ENCODE measurements around the gene CREB3L2. TPM values are rescaled to one million over a fixed set of nuclear protein-coding genes. Genes with fewer than 3 reads are reported as not detected.
A peak's percentile ranks its signal among the peaks of the same experiment; 100 is the strongest.
"Not testable (repeated sequence)": the region's sequence is repeated elsewhere in the genome, so short reads cannot be mapped to it uniquely, and the experiment has no call there.

CREB3L2 gene
- total RNA-seq, 2 donors from 2014 or later: 32.9 to 33.6 TPM

- not testable (repeated sequence) for H3K36me3 Mint-ChIP-seq (ENCODE audit: low read depth); ATAC-seq; H3K9me3 ChIP-seq (ENCODE audit: control insufficient read depth, low read length, poor library complexity, severe bottlenecking); H3K27me3 Mint-ChIP-seq; DNase-seq; H3K27ac Mint-ChIP-seq; H3K4me3 Mint-ChIP-seq
- peaks cover 21% of the 10 kb centered on the region for H3K4me1 Mint-ChIP-seq
Observed at GRCh38 chr7:137968339-137968738, 33.5 kb downstream of the CREB3L2 start.

DNA sequence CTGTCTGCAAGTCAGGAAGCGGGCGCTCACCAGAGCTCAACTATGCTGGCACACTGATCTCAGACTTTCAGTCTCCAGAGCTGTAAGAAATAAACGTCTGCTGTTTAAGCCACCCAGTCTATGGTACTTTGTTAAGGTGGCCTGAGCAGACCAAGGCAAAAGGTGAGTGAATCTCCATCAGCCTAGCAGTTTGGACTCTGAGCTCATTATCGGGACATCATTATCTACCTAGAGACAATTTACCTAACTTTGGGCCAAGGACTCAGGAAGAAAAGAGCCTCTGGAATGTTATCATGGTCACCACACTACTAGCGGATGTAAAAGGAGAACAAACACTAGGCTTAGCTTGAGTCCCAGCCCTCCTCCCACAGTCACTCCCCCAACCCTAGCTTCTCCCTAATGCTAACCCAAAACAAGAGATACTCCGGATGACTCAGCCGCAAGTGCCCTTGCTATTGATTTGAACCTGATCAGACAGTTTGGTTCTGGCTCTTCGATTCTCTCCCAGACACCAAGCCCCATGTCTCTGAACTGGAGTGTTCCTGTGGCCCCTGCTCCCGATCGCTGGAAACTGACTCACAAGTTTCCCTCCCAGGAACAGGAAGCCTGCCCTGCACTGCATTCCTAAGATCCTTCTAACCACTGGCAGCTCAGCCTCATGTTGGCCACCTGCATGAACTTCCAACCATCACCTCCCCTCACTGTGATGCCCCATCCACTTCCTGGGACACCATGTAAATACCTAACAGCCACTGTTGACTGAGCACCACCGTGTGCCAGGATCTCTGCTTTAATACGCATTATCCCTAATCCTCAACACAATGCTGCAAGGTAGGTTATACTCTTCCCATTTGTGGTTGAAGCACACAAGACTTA lies 34.5 kb downstream of the CREB3L2 start:
- H3K36me3 Mint-ChIP-seq (ENCODE audit: low read depth): peaks cover 9% of the 10 kb centered on the region
- H3K4me1 Mint-ChIP-seq: peaks cover 26% of the 10 kb centered on the region
- no peaks in the 10 kb centered on the region for H3K9me3 ChIP-seq (ENCODE audit: control insufficient read depth, low read length, poor library complexity, severe bottlenecking)
- H3K4me3 Mint-ChIP-seq: no peak overlapping the region
- peak overlapping the region; percentile 8 for H3K27ac Mint-ChIP-seq
- no peaks in the 10 kb centered on the region for H3K27me3 Mint-ChIP-seq
- DNase-seq: no peak
- ATAC-seq: no peak

GRCh38 chr7:137966641-137967142 lies 35.2 kb downstream of the CREB3L2 start:
- H3K9me3 ChIP-seq (ENCODE audit: control insufficient read depth, low read length, poor library complexity, severe bottlenecking): no peaks in the 10 kb centered on the region
- Mint-ChIP-seq H3K27me3 (no peaks in the 10 kb centered on the region), H3K4me3 (no peak overlapping the region), H3K4me1 (peaks cover 29% of the 10 kb centered on the region), H3K27ac (peak overlapping the region; percentile 83), H3K36me3 (ENCODE audit: low read depth) (peaks cover 9% of the 10 kb centered on the region)
- DNase-seq (no peak), ATAC-seq (no peak)

GRCh38 chr7:137965942-137966640 lies 35.8 kb downstream of the CREB3L2 start:
- Mint-ChIP-seq H3K36me3 (ENCODE audit: low read depth) (peaks cover 9% of the 10 kb centered on the region), H3K4me1 (peaks cover 35% of the 10 kb centered on the region), H3K27me3 (no peaks in the 10 kb centered on the region), H3K27ac (peak overlapping the region; percentile 83), H3K4me3 (no peak overlapping the region)
- DNase-seq (no peak), ATAC-seq (no peak)
- H3K9me3 ChIP-seq (ENCODE audit: control insufficient read depth, low read length, poor library complexity, severe bottlenecking): no peaks in the 10 kb centered on the region

GRCh38 chr7:137964824-137965545 lies 36.9 kb downstream of the CREB3L2 start:
- no peak for ATAC-seq
- H3K27ac Mint-ChIP-seq: no peak overlapping the region
- H3K4me3 Mint-ChIP-seq: no peak overlapping the region
- DNase-seq: no peak
- peaks cover 37% of the 10 kb centered on the region for H3K4me1 Mint-ChIP-seq
- H3K36me3 Mint-ChIP-seq (ENCODE audit: low read depth): peaks cover 11% of the 10 kb centered on the region
- no peaks in the 10 kb centered on the region for H3K9me3 ChIP-seq (ENCODE audit: control insufficient read depth, low read length, poor library complexity, severe bottlenecking)
- H3K27me3 Mint-ChIP-seq: no peaks in the 10 kb centered on the region

GRCh38 chr7:137962875-137963507 lies 38.9 kb downstream of the CREB3L2 start:
- peak overlapping the region; percentile 39 for H3K27ac Mint-ChIP-seq
- ATAC-seq: no peak
- H3K4me3 Mint-ChIP-seq: no peak overlapping the region
- no peaks in the 10 kb centered on the region for H3K9me3 ChIP-seq (ENCODE audit: control insufficient read depth, low read length, poor library complexity, severe bottlenecking)
- peaks cover 10% of the 10 kb centered on the region for H3K36me3 Mint-ChIP-seq (ENCODE audit: low read depth)
- no peaks in the 10 kb centered on the region for H3K27me3 Mint-ChIP-seq
- no peak for DNase-seq
- peaks cover 35% of the 10 kb centered on the region for H3K4me1 Mint-ChIP-seq

DNA sequence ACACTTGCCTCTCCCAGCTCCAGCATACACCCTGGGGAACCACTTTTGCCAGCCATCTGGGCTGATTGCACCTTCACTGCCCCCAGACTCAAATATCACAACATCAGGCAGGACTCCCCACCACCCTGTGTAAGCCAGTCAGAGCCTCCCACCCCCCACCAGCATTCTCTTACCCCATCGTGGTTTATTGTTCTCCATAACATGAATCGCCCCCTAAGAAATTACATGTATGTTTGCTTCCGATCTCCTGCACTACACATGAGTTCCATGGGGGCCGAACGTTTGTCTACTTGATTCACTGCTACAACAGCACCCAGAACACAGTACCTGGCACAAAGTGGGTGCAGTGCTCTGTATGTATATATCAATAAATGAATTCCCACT lies 39.4 kb downstream of the CREB3L2 start:
- no peak overlapping the region for H3K4me3 Mint-ChIP-seq
- H3K9me3 ChIP-seq (ENCODE audit: control insufficient read depth, low read length, poor library complexity, severe bottlenecking): no peaks in the 10 kb centered on the region
- no peaks in the 10 kb centered on the region for H3K27me3 Mint-ChIP-seq
- no peak for DNase-seq
- peaks cover 10% of the 10 kb centered on the region for H3K36me3 Mint-ChIP-seq (ENCODE audit: low read depth)
- ATAC-seq: no peak
- peaks cover 32% of the 10 kb centered on the region for H3K4me1 Mint-ChIP-seq
- H3K27ac Mint-ChIP-seq: no peak overlapping the region

DNA sequence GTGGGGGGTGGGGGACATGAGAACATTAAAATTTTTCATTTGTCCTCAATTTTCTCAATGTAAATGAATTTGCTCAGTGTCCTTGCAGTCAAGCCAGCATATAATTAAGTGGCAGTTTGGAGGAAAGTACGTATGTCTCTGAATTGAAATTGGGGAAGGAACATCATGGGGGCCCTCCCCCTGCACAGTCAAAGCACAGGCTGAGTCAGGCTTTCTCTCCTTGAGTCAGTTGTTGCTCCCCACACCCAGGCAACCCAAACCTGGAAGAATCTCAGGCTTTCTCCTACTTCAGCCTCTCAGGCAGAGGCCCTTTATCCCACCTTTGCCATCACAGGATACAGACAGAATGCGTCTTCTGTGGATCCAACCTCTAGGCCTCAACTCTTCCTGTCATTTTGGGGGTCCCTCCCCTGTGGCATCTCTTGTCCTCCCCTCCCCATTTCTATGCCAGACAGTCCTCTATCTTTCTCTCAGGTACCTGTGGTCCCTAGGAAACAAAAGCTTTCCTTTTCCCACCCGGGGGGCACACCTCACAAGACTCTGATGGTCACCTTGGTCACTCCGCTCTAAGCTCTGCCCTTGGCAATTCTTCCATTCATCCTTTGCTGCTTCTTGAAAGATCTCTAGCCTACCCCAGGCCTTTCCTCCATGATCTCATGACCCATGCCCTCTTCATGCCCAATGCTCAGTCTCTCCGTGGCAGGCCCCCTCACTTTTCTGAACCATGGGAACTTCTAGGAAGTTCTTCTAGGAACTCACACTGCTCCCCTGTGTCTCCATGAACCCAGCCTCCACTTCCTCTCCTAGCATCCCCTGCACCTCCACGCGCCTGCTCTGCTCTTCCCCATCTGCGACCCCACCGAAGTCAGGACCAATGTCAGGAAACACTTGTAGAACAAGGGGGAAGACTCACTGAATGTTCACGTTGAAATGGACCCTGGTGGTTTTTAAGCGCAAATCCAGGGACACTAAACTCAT lies 40.4 kb downstream of the CREB3L2 start:
- no peaks in the 10 kb centered on the region for H3K27me3 Mint-ChIP-seq
- ATAC-seq (no peak), DNase-seq (no peak)
- H3K9me3 ChIP-seq (ENCODE audit: control insufficient read depth, low read length, poor library complexity, severe bottlenecking): no peaks in the 10 kb centered on the region
- H3K36me3 Mint-ChIP-seq (ENCODE audit: low read depth): peaks cover 15% of the 10 kb centered on the region
- H3K27ac Mint-ChIP-seq: no peak overlapping the region
- no peak overlapping the region for H3K4me3 Mint-ChIP-seq
- peaks cover 30% of the 10 kb centered on the region for H3K4me1 Mint-ChIP-seq

DNA sequence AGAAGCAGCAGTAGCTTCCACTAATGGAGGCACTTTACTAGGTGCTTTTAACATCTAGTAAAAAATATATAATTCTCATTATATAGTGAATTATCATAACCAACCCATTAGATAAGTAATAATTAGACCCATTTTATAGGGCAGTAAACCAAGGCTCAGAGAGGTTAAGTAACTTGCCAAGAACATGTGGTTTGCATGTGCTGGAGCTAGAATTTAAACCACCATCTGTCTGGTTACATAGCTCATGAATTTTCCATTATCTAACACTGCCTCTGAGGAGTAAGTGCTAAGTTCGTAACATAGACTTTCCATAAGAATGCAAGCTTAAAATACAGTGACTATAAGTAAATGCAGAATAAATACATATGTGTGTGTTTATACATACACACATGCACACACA lies 41.9 kb downstream of the CREB3L2 start:
- H3K27me3 Mint-ChIP-seq: no peaks in the 10 kb centered on the region
- peaks cover 22% of the 10 kb centered on the region for H3K4me1 Mint-ChIP-seq

DNA sequence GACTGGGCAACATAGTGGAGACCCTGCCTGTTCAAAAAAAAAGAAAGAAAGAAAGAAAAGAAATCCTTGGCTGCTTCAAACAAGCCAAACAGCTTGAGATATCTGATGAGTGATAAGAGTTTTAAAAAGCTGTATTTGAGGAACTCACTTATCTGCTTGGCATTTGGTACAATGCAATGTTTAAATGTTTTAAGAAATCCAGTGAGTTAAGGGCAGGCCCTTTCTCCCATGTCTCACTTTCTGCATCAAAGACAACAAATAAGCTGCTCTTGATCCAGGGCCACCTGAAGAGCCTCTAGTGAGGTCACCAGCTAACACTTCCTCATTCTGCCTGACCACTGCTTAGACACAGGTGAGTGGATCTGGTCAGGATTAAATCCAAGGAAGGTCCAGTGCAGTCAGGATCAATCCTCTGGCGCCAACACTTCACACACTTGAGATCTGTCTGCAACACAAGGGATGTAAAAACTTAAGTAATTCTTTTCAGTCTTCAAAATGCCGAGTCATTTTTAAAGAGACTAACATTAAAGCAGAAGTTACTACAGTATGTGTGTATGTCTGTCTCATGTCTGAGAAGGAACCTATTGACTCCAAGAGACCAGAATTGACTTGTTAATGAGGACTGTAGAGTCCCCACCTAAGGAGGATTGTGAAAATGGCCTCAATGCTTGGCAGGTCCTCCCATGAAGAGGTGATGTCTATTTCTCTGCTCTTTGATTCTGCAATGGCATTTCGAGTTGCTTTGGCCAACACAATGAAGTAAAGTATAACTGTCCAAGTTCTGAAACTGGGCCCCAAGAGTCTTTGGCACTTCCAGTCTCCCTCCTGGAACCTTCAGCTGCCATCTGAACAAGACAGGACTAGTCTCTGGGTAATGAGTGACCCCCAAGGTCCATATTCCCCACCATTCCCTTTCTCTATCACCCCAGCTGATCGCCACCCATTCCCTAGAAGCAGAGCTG lies 43.1 kb downstream of the CREB3L2 start:
- peaks cover 22% of the 10 kb centered on the region for H3K4me1 Mint-ChIP-seq
- no peak overlapping the region for H3K27ac Mint-ChIP-seq
- DNase-seq (no peak), ATAC-seq (no peak)
- peaks cover 15% of the 10 kb centered on the region for H3K36me3 Mint-ChIP-seq (ENCODE audit: low read depth)
- no peak overlapping the region for H3K4me3 Mint-ChIP-seq
- no peaks in the 10 kb centered on the region for H3K27me3 Mint-ChIP-seq
- no peaks in the 10 kb centered on the region for H3K9me3 ChIP-seq (ENCODE audit: control insufficient read depth, low read length, poor library complexity, severe bottlenecking)

More for the DNA sequence above, 41.9 kb downstream of the CREB3L2 start:
- H3K4me3 Mint-ChIP-seq: no peak overlapping the region
- DNase-seq (no peak), ATAC-seq (no peak)
- no peaks in the 10 kb centered on the region for H3K9me3 ChIP-seq (ENCODE audit: control insufficient read depth, low read length, poor library complexity, severe bottlenecking)
- no peak overlapping the region for H3K27ac Mint-ChIP-seq
- H3K36me3 Mint-ChIP-seq (ENCODE audit: low read depth): peaks cover 15% of the 10 kb centered on the region

DNA sequence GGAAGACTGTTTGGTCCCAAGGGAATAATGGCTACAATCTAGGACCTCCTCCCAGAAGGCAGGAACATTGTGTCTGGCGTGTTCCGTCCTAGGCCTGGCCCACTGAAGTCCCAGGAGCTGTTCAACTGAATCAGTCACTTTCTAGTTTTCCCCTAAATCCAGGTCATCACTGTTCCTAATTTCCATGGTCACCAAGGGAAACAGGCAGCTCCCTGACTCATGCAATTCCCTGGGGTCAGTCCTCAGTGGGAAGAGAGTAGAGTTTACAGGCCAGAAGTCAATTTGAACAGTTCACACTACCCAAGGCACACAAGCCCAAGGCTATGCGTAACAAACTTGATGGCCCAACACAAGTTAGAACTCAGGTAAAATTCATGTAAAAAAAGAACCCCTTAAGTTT lies 44.0 kb downstream of the CREB3L2 start:
- Mint-ChIP-seq H3K4me1 (peaks cover 24% of the 10 kb centered on the region), H3K27ac (no peak overlapping the region), H3K27me3 (no peaks in the 10 kb centered on the region), H3K36me3 (ENCODE audit: low read depth) (peaks cover 12% of the 10 kb centered on the region), H3K4me3 (no peak overlapping the region)
- ATAC-seq (no peak), DNase-seq (no peak)
- H3K9me3 ChIP-seq (ENCODE audit: control insufficient read depth, low read length, poor library complexity, severe bottlenecking): no peaks in the 10 kb centered on the region

All from T-helper 17 cell (primary cell).